DMS153 treated with DMSO at 0.1 percent for 48 hours (cell line): ENCODE results near the gene EGR4.
"Not testable (repeated sequence)": the region's sequence is repeated elsewhere in the genome, so short reads cannot be mapped to it uniquely, and the experiment has no call there.

ENCODE experiments used
- DNase-seq: peaks from one replicate; lab custom pipeline; 2025; ENCODE audit not compliant: unreplicated experiment; lab: John Stamatoyannopoulos, UW

The EGR4 gene

GRCh38 chr2:73264332-73264606 lies 29.1 kb downstream of the EGR4 start:
- no peak for DNase-seq

DNA sequence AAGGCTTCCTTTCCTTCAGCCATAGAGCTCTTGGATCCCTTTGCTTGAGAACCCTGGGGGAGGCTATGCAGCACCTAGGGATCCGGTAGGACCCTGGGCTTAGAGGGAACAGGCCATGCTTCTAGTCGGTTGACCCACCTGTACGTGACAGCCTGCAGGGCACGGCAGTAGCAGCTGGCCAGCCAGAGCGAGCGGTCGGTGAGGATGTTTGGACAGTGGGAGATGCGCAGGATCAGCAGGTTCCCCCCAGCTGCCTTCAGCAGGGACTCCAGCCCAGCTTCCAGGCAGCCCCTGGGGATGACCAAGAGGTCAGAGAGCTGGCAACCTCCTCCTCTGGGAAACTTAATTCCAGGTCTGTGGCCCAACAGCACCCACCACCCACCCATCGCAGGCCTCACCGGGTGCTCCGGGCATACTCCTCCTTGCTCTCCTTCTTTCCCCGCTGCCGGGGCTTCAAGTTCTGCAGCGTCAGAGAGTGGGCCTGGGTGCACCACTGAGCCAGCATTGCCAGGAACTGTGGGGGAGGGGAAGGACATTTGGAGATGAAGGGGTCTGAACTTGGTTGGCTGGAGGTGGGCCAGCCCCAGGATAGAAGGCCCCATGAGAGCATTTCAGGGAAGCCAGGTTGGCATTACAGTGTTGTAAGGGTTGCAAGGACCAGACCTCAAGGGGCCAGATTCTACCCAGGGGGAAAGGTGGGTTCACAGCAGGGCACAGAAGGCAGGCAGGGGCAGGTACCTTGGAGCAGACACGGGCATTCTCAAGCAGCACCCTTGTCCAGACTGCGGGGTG lies 29.6 kb downstream of the EGR4 start:
- DNase-seq: no peak

- DNase-seq: not testable (repeated sequence)
These were observed 30.5 kb downstream of the EGR4 start for GRCh38 chr2:73262691-73263429.

DNA sequence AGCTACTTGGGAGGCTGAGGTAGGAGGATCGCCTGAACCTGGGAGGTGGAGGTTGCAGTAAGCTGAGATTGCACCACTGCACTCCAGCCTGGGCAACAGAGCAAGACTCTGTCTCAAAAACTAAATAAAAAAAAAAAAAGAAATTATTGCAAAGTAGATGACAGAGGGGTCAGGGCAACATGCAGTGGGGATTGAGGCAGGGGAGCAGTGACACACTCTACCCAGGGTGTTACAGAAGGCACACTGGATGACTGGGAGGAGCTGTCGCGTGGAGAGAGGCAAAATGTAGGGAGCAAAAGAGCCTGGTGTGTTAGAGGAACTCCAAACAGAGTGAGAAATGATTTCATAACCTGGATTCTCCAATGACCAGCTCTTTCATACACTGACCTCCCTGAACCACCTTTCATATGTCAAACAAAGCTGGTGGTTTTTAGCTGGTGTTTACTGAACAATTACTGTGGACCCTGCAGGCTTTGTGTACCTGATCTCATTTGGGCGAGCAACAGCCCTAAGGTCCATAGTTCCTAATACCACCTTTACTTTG lies 31.2 kb downstream of the EGR4 start:
- no peak for DNase-seq

DNA sequence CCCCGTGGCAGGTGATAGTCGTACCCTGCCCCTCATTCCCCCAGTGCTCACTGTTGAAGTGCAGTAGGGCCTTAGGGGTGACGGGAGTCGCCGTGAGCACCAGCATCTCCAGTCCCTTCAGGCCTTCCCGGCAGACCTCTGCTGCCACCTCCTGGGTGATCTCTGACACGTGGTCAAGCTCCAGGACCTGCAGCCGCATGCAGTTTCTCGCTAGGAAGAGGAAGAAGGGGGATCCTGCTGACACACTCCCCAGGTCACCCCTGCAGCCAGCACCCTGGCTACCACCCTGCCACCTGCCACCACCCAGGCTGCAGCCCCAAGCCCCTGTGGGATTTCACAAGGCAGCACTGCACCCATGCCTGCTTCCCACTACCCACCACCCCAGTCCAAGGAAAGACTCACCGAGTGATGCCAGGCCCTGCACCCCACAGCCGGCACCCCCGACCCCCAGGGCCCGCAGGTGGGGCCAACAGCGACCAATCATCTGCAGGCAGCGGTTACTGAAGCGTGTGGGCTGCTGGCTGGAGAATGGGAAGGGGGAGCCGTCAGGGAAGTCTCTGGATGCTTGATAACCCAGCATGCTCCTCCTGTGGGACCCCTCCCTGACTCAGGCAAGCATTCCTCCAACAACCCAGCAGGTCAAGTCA lies 32.9 kb downstream of the EGR4 start:
- DNase-seq: no peak

- no peak for DNase-seq
These were observed 33.5 kb downstream of the EGR4 start for GRCh38 chr2:73259704-73260337.

- DNase-seq: no peak
These were observed 34.1 kb downstream of the EGR4 start for GRCh38 chr2:73259276-73259675.

GRCh38 chr2:73258913-73259215 lies 34.5 kb downstream of the EGR4 start:
- DNase-seq: no peak

DNA sequence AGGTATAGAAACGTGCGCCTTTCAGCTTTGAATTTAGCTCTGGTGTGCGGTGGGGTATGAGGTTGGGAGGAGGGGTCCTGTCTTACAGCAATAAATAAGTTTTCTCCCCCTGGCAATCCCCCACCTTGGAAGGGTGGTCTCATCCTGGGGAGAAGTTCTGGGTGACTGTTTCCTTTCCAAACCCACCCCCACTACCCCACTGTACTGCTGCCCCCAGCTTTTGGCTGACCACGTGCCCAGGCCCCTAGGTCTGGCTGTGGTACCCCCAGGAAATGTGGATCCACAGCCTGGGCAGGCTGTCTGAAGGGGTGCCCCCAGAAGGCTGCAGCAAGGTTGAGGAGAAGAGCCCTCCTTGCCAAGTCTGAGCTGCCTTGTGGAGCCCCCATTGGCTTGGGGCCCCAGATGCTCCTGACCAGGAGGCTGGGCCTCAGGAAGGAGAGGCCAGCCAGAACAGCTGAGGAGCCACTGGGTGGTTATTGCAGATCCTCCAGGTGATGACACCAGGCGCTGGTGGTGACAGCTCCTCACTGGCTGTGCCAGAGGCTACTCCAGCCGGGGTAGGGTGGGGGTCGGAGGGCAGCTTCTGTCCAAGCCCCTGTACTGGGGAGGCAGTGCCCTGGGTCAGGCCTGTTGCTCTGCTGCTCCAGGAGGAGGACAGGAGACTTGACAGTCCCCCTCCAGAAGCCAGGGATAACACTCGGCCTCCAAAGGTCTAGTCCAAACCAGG lies 35.0 kb downstream of the EGR4 start:
- no peak for DNase-seq

DNA sequence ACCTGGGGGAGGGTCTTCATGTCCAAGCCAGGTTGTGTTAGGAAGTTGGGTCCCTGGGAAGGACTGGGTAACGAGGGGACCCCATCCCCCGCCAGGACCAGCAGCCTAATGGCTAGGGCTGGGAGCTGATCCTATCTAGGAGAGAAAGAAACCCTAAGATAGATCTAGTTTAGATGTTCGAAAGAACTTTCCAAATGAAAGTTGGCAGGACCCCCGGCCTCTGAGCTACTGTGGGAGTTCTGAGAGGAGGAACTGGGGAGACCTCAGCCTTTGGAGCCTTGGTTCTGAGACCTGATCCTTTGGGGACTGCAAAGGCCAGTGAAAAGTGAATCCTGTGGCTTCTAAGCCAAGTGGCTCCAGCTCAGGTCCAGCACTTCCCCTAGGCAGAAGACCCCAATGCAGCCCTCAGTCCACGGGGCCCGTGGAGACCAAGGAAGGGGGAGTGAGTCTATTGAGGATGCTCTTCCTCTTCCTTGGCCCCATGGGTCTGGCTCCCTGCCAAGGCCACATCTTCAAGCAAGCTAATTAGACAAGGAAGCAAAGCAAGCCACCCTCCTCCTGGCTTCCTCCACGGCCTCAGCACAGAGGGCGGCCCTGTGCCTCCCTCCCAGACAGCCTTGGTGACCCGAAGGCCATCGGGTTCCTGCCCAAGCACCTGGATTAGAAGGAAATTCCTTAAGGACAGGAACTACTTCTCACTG lies 35.8 kb downstream of the EGR4 start:
- no peak for DNase-seq

DNA sequence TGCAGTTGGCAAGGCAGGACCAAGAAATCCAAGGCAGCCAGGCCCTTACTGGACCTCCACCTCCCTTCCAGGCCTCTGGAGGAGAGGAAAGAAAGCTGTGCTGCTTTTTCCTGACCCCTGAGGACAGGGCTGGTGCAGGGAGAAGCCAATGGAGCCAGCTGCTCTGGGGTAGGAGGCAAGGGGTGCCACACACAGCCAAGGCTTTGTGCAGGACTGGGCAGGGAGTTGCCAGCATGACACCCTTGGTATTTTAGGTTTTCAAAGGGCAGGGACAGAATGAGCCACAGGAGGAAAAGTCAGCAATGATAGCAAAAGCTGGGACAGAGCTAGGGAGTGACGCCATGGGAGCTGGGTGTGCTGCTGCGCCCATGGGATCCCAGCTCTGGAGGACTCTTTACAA lies 36.3 kb downstream of the EGR4 start:
- no peak for DNase-seq

DNA sequence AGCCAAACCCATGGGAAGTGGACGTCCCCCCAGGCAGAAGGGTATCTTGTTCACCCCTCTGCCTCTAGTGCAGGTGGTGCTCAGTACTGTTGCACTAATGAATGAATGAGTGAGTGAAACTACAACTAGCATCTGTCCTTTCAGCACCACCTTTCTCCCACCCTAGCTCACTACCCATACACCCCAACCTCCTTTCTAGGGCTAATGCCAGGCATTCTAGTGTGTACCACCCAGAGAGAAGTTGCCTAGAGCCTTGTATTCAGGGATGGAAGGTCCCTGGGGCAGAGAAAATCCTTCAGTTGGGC lies 36.8 kb downstream of the EGR4 start:
- no peak for DNase-seq

DNA sequence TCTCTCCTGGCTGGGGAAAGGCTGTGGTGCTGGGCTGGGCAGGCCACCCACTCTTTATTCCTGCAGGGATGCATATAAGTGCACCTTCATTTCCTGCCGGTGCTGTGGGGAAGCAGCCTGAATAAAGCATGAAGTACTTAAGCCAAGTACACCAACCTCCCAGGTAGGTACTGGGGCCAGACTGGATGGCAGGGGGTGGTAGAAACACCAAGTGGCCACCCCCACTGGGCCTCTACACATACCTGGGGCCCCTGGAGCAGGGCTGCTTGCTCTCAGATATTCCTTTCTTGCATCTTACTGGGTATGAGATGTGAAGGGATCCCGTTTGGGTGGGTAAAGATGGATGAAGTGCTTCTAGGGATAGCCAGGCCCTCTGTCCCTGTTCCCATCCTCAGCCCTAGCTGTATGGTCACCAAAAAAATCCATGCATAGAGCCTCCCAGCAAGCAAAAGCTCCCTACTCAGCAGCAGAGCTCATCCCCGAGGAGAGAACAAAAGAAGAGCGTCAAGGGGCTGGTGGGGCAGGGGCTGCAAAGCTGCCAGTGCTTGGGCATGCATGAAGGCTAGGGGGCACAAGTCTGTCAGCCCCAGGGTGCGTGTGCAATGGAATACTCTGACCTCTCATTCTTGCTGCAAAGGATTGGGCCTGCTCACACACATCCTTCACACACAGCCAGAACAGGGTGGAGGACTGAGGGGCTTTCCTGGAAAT lies 37.3 kb downstream of the EGR4 start:
- DNase-seq: no peak

- DNase-seq: no peak
These were observed 38.2 kb downstream of the EGR4 start for GRCh38 chr2:73255007-73255644.

- DNase-seq: no peak
These were observed 38.9 kb downstream of the EGR4 start for GRCh38 chr2:73254343-73255006.

DNA sequence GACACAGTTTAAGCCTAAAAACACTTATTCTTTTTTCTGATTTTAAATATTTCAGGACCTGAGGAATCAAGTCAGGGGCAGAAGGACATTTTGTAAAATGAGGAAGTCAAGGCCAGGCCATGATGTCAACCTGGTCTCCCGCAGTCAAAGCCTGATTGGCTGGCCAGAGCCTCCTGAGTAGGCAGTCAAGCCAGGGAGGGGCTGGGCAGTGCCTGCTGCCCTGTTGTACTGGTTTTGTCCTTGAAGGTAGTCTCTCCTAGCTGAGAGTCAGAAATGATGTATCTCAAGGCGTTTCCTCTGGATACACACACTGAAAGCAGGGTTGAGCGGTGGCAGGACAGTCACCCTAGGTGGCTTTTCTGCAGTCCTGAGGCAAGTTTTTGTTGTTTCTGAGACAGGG lies 39.4 kb downstream of the EGR4 start:
- DNase-seq: no peak

DNA sequence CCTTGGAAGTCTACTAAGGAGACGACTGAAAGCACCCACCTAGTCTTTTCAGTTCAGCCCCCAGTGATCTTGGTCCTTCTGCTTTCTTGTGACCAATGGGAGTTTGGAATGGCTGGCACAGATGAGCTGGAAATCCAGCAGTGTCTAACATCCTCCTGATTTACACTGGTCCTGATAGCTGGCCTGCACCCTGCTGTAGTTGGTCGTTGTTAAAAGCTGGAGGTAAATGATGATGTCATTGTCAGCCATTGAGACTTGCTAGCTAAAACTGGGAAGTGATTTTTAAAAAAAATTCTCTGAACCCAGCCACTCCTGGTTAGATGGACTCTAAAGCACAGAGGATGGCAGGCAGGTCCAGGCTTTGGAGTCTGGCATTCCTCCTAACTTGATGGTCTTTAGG lies 39.9 kb downstream of the EGR4 start:
- no peak for DNase-seq

- DNase-seq: no peak
These were observed 40.9 kb downstream of the EGR4 start for GRCh38 chr2:73252238-73253027.
